Measurements from ENCODE around the gene TMEM141.

- no peak for TF ChIP-seq CTCF (conservative IDR thresholded peaks at IDR 0.05)
- no peak for TF ChIP-seq ZFX (IDR thresholded peaks at IDR 0.05)
Measured at GRCh38 chr9:136827794-136828473, 36.8 kb downstream of the TMEM141 start.
